Fibroblast of skin of back (primary cell): ENCODE results near the gene COQ7.
A peak's percentile ranks its signal among the peaks of the same experiment; 100 is the strongest.

Experiments used
- DNase-seq: peaks from one replicate; pipeline ENCODE4 v3.0.0-alpha.2; 2013

The COQ7 gene

GRCh38 chr16:19113577-19114358 is 46.4 kb downstream of the COQ7 start, which contains the start of gene ITPRIPL2:
ITPRIPL2 (plus strand) TSS chr16:19113964; CDS start chr16:19114462, 498 bp downstream.
- peak; percentile 93 for DNase-seq

- DNase-seq: peak; percentile 67
These were observed 47.1 kb downstream of the COQ7 start for GRCh38 chr16:19114359-19115147.

DNA sequence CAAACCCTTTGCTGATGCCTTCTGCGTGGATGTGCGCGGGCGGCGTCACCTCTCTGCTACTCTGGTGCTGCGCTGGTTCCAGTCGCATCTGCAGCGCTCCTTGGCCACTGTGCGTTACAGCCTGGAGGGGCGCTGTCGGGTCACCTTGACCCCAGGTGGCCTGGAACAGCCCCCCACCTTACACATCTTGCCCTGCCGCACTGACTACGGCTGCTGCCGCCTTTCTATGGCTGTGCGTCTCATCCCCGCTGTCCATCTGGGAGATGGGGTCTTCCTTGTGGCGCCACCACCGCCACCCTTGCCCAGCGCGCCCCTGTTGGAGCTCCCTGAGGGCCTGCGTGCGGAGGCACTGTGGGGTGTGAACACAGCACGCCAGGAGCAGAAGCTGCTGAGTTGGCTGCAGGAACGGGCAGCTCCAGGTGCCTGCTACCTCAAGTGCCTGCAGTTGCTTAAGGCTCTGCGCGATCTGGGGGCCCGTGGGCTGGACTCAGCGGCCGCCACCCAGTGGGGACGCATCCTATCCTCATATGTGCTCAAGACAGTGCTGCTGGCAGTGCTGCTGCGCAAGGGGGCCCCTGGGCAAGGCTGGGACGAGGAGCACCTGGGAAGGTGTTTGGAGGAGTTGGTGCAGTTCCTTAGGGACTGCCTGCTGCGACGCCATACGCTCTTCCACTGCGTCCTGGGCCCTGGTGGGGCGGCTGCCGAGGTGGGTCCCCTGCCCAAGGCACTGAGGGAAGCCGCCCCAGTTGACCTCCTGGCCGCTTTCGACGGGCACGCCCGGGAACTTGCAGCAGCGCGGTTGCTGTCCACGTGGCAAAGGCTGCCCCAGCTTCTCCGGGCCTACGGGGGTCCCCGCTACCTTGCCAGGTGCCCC is 48.0 kb downstream of the COQ7 start:
- DNase-seq: no peak

DNA sequence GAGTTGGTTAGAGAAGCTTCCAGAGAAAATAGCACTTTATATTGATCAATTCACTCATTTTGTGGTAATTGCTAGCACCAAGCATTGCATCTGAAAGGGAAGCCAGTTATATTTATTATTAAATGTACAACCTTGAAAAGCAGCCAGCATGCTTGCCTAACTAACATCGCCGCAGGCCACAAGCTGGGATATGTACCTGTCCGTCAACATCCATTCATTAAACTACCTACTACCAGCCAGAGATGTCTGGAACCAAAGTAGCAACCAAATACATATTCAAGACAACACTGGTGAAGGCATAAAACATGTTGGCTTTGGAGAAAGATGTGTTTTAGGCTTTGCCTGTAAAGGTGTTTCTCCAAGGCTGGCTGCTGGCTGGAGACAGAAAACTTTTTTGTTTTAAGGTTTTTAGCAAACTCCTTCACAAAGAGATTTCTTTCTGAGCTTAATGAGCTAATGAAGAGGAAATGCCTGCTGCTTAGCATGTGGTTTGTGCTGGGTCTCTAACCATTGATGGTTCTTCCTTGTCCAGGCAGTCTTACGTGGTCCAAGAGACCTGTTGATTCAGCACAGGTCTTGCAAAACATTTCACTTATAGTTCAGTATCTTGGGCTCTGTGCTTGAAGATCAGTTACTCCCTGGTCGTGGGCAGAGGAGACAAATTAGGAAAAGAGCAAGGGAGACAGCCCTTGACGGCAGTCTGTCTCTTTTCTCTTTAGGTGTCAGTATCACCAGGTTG is 49.5 kb downstream of the COQ7 start:
- DNase-seq: no peak

DNA sequence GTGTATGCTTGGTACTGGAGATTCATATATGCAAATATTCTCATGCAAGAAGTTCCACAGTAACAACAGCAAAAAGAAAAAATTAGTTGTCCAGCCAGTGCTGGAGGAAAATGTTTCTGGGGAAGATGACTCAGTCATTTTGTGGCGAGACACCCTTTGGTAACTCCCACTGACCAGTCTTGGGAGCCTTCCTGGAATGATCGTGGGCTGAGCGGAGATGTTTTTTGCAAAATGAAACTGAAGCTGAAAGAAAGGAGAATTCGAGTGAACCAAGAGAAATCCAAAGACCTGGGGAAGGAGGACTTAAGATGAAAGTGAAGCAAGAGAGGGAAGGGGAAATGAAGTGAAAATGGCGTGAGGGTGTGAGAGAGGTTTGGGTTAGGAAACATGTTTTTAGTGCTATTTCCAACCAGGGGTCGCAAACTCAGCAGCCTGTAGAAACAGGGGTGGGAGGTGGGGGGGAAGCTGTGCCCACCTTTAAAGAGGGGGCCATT is 51.6 kb downstream of the COQ7 start:
- DNase-seq: peak; percentile 91

DNA sequence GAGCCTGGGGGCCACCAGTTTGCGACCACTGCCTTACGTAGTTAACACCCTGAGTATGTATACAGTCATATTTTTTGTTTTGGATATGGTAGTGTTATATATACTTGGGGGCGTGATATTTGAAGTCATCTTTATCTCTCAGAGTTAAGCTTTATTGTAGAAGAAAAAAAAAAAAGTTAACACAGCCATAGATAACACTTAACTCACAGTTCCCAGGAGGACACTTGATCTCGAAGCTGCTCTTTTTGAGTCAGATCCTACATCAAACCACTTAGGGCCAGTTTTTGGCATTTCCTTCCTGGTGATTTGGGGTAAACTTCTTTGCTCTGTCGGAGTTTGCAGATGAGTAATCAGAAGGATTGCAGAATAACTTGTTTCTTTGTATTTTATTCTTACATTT is 52.1 kb downstream of the COQ7 start:
- DNase-seq: peak; percentile 80

DNA sequence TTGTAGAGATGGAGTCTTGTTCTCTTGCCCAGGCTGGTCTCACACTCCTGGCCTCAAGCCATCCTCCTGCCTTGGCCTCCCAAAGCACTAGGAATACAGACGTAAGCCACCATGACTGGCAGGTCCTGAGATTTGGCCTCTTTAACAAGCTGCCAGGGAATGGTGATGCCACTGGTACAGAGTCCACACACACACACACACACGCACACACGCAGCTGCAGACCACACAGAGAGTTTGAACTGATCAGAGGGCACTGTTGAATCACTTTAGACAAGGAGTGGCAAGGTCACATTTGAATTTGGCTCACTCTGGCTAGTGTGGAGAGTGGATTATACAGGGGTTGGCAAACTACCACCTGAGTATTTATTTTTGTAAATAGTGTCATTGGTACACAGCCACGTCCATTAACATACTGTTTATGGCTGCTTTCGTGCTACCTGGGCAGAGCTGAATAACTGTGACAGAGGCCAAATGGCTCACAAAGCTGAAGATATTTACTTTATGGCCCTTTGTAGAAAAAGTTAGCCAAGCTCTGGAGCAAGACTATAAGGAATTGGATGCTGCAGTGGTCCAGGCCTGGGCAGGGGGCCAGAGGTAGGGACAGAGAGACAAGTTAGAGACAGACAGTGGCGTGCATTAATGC is 56.2 kb downstream of the COQ7 start:
- DNase-seq: no peak

DNA sequence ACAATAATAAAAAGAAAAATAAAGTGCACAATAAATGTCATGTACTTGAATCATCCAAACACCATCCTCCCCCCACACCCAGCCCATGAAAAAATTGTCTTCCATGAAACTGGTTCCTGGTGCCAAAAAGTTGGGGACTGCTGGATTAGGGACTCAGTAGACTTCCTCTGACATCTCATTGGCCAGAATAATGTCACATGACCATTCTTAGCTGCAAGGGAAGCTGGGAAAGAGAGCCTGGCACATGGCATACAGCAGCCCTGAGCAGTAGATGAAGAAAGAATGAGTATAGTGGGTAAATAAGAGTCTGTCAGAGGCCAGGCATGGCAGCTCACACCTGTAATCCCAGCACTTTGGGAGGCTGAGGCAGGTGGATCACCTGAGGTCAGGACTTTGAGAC is 58.9 kb downstream of the COQ7 start:
- DNase-seq: no peak

- DNase-seq: no peak
These were observed 59.8 kb downstream of the COQ7 start for GRCh38 chr16:19127205-19127604.

DNA sequence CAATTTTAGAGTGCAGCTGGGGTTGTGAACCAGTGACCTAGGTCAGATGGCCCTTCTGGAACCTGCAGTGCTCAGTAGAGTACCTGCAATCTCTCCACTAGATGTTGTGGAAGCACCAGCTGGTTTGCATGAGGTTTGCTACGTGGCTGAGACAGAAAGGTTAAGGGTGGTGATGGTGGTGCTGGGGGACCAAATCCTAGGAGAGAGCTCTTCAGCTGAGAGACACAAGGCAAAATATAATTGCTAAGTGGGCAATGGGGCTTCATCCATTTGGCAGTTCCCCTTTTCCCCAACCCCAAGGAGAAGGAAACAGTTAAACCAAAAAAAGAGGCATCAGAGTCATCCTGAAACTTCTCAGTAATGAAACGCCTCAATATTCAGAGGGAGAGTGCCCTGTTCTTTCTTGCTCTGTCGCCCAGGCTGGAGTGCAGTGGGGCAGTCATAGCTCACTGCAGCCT is 60.3 kb downstream of the COQ7 start:
- no peak for DNase-seq

DNA sequence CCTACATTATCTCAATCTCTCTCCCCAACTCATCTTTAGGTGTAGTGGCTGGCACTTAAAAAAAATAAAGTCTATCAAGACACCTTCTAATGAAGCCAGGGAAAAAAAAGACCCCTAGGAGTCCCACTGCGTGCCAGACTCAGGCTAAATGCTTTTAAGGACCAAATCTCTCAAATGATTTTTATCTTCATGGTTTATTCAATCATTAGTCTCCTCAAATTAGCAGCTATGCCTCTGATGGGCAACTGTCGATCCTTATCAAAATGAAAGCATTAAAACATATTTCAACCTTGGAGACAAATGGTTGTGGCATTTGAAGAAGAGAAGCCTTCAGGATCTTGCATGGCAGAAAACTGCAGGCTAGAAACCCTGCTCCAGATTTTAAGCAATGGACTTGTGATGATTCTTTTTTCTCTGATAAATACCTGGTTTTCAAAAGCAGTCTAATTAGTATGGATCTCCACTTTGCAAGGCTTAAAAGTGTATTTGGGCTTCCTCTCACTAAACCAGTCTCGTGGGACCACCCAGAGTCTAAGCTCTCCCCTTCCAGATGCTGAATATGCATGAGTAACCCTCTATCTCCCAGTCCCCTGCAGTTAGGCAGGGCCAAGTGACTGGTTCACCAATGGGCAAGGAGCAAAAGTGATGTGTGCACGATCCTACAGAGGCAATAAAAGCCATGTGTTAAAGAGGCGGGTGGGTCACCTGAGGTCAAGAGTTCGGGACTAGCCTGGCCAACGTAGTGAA is 61.2 kb downstream of the COQ7 start:
- DNase-seq: no peak
